Stimulated activated CD4-positive, alpha-beta T cell treated with anti-CD3 and anti-CD28 coated beads, Interleukin-4, amount 100 ng/mL, for 24 hours (primary cell): ENCODE measurements around the gene GNG12.

Experiments
- DNase-seq: peaks from one replicate; pipeline ENCODE4 v3.0.0-alpha.2; 2020

Gene GNG12

GRCh38 chr1:67839826-67840225 is 6.6 kb upstream of the GNG12 start:
- DNase-seq = no peak

GRCh38 chr1:67838180-67838910 is 5.1 kb upstream of the GNG12 start:
- DNase-seq = no peak

GRCh38 chr1:67836769-67837168 is 3.5 kb upstream of the GNG12 start:
- DNase-seq = no peak

GRCh38 chr1:67835663-67836452 is 2.6 kb upstream of the GNG12 start:
- DNase-seq = no peak

- DNase-seq = no peak
Measured at GRCh38 chr1:67834246-67834877, 1.1 kb upstream of the GNG12 start.

GRCh38 chr1:67833602-67833940 is 304 bp upstream of the GNG12 start:
- no peak for DNase-seq

- no peak for DNase-seq
Measured at GRCh38 chr1:67831850-67832513, 1.3 kb downstream of the GNG12 start.

GRCh38 chr1:67830928-67831830 is 2.1 kb downstream of the GNG12 start:
- DNase-seq = no peak

GRCh38 chr1:67830226-67830625 is 3.0 kb downstream of the GNG12 start:
- no peak for DNase-seq

- no peak for DNase-seq
Measured at GRCh38 chr1:67827688-67828087, 5.6 kb downstream of the GNG12 start.

DNA sequence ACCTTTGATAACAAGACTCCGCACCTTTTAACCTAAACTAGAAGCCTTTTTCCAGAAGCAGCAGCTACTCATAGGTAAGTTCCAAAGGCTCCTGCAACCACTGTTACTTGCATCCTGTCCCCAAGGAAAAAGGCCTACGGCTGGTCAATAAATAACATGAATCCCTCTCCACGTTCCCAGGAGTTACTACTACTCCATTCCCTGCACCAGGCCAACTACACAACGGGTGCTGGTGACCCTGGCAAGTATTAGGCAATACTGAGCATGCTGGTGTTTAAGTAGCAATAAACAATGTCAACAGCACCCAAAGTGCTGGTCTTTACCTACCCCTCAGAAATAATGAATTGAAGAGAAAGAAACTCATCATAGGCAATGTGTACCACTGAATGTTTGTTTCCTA is 7.7 kb downstream of the GNG12 start:
- DNase-seq = no peak

- no peak for DNase-seq
Measured at GRCh38 chr1:67824766-67825165, 8.5 kb downstream of the GNG12 start.

- no peak for DNase-seq
Measured at GRCh38 chr1:67823615-67824014, 9.7 kb downstream of the GNG12 start.

- no peak for DNase-seq
Measured at GRCh38 chr1:67821263-67821662, 12.0 kb downstream of the GNG12 start.

GRCh38 chr1:67818725-67819301 is 14.5 kb downstream of the GNG12 start:
- no peak for DNase-seq

- DNase-seq = no peak
Measured at GRCh38 chr1:67818162-67818561, 15.1 kb downstream of the GNG12 start.

DNA sequence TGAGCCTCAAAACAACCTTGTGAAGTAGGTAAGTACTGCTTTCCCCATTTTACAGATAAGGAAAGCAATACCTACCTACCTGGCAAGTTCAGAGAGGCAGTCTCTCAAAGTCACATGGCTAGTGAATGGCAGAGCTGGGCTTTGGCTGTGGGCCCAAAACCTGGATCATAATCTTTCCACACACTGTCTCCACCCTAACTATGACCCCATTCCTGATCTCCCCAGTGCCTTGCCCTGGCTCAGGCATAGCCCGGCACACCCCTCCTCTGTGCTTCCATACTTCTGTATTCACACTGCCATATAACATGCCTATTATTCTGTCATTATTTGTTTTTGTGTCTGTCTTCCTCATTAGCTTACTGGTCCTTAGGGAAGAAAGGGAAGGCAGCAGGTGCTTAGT is 15.9 kb downstream of the GNG12 start:
- no peak for DNase-seq

GRCh38 chr1:67816506-67816905 is 16.8 kb downstream of the GNG12 start:
- DNase-seq = no peak

DNA sequence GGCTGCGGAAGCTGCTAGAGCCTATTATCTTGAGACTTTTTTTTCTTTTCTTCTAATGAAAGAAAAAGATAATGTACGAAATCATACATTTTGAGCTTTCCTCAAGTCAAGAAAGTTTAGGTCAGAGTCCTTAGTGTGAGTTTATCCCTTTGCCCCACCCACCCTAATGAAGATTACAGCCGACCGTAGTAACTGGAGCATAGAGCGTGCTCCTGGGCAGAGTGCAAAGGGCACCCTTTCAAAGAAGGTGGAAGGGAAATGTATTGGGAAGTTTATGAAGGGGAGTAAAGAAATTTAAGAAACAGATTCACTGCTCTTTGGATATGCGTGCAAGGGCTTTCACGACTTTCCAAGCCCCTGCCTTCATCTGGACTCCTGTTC is 17.2 kb downstream of the GNG12 start:
- DNase-seq = no peak

- no peak for DNase-seq
Measured at GRCh38 chr1:67815303-67816094, 17.8 kb downstream of the GNG12 start.

GRCh38 chr1:67814121-67814772 is 19.0 kb downstream of the GNG12 start:
- DNase-seq = no peak
